Measurements from ENCODE around the gene NPPC.

Gene NPPC

GRCh38 chr2:231902598-231902997 lies 23.6 kb downstream of the NPPC start:
- no CpG with 5 or more reads among the region's 5 CpGs for WGBS (ENCODE audit: extremely low coverage, insufficient coverage, insufficient read length)
- H3K79me2 ChIP-seq (ENCODE audit: control insufficient read depth, insufficient read depth, low read length, poor library complexity), result no peaks in the 10 kb centered on the region

GRCh38 chr2:231900972-231901371 lies 25.2 kb downstream of the NPPC start:
- H4K12ac ChIP-seq (ENCODE audit: low read depth, low read length), result no peak overlapping the region
- H4K91ac ChIP-seq (ENCODE audit: low read depth, low read length), result no peak overlapping the region
- no peak overlapping the region for H3K9ac ChIP-seq (ENCODE audit: low read length)
- no peak overlapping the region for H2AK5ac ChIP-seq (ENCODE audit: low read length)
- H3K79me1 ChIP-seq (ENCODE audit: low read length), result no peaks in the 10 kb centered on the region
- H3K27me3 ChIP-seq (ENCODE audit: insufficient read depth, low read length), result no peaks in the 10 kb centered on the region
- no peak overlapping the region for H2AFZ ChIP-seq (ENCODE audit: insufficient read depth, low read length, poor library complexity)
- no peaks in the 10 kb centered on the region for H3K9me3 ChIP-seq (ENCODE audit: insufficient read depth, low read depth, low read length)
- DNase-seq, result no peak
- H2BK5ac ChIP-seq (ENCODE audit: low read depth, low read length, poor library complexity), result no peak overlapping the region
- H3K4me3 ChIP-seq (ENCODE audit: low read depth, low read length), result no peak overlapping the region
- no peak overlapping the region for H2BK12ac ChIP-seq (ENCODE audit: low read length)
- no peak overlapping the region for H4K8ac ChIP-seq (ENCODE audit: low read depth, low read length)
- no peak overlapping the region for H3K14ac ChIP-seq (ENCODE audit: low read length)
- no peak overlapping the region for H3K4ac ChIP-seq (ENCODE audit: low read depth, low read length)
- no peak overlapping the region for H3K4me2 ChIP-seq (ENCODE audit: low read length)
- peaks cover 0 to 1% of the 10 kb centered on the region in 2 experiments for H3K4me1 ChIP-seq (ENCODE audit: control insufficient read depth in 1 of 2, insufficient read depth in 2 of 2, low read length in 2 of 2)
- no peaks in the 10 kb centered on the region for H3K79me2 ChIP-seq (ENCODE audit: control insufficient read depth, insufficient read depth, low read length, poor library complexity)
- H3K23ac ChIP-seq (ENCODE audit: low read length), result no peak overlapping the region
- no peaks in the 10 kb centered on the region for H3K36me3 ChIP-seq (ENCODE audit: control insufficient read depth in 1 of 2, insufficient read depth in 2 of 2, low read length in 2 of 2)
- no peak overlapping the region for H3K18ac ChIP-seq (ENCODE audit: low read length)
- H2BK120ac ChIP-seq (ENCODE audit: insufficient read depth, low read length, poor library complexity), result no peak overlapping the region
- H3K27ac ChIP-seq (ENCODE audit: low read depth, low read length), result no peak overlapping the region
- no CpG with 5 or more reads among the region's 5 CpGs for WGBS (ENCODE audit: extremely low coverage, insufficient coverage, insufficient read length)

More at GRCh38 chr2:231902598-231902997, 23.6 kb downstream of the NPPC start:
- no peaks in the 10 kb centered on the region for H3K79me1 ChIP-seq (ENCODE audit: low read length)
- no peak overlapping the region for H3K9ac ChIP-seq (ENCODE audit: low read length)
- H4K12ac ChIP-seq (ENCODE audit: low read depth, low read length), result no peak overlapping the region
- H4K8ac ChIP-seq (ENCODE audit: low read depth, low read length), result no peak overlapping the region
- no peaks in the 10 kb centered on the region for H3K36me3 ChIP-seq (ENCODE audit: control insufficient read depth in 1 of 2, insufficient read depth in 2 of 2, low read length in 2 of 2)
- H2BK120ac ChIP-seq (ENCODE audit: insufficient read depth, low read length, poor library complexity), result no peak overlapping the region
- no peak overlapping the region for H3K27ac ChIP-seq (ENCODE audit: low read depth, low read length)
- no peak overlapping the region for H3K14ac ChIP-seq (ENCODE audit: low read length)
- H2AFZ ChIP-seq (ENCODE audit: insufficient read depth, low read length, poor library complexity), result no peak overlapping the region
- no peak overlapping the region for H2AK5ac ChIP-seq (ENCODE audit: low read length)
- no peak overlapping the region for H2BK12ac ChIP-seq (ENCODE audit: low read length)
- H3K4me3 ChIP-seq (ENCODE audit: low read depth, low read length), result no peak overlapping the region
- no peaks in the 10 kb centered on the region for H3K27me3 ChIP-seq (ENCODE audit: insufficient read depth, low read length)
- H3K9me3 ChIP-seq (ENCODE audit: insufficient read depth, low read depth, low read length), result no peaks in the 10 kb centered on the region
- no peak overlapping the region for H3K18ac ChIP-seq (ENCODE audit: low read length)
- H3K4ac ChIP-seq (ENCODE audit: low read depth, low read length), result no peak overlapping the region
- H3K23ac ChIP-seq (ENCODE audit: low read length), result no peak overlapping the region
- no peak overlapping the region for H3K4me2 ChIP-seq (ENCODE audit: low read length)
- no peak overlapping the region for H4K91ac ChIP-seq (ENCODE audit: low read depth, low read length)
- no peak overlapping the region for H2BK5ac ChIP-seq (ENCODE audit: low read depth, low read length, poor library complexity)
- peaks cover 0 to 2% of the 10 kb centered on the region in 2 experiments for H3K4me1 ChIP-seq (ENCODE audit: control insufficient read depth in 1 of 2, insufficient read depth in 2 of 2, low read length in 2 of 2)
- no peak for DNase-seq

GRCh38 chr2:231900486-231900942 lies 25.7 kb downstream of the NPPC start:
- H4K12ac ChIP-seq (ENCODE audit: low read depth, low read length), result no peak overlapping the region
- H3K14ac ChIP-seq (ENCODE audit: low read length), result no peak overlapping the region
- no CpG with 5 or more reads among the region's 22 CpGs for WGBS (ENCODE audit: extremely low coverage, insufficient coverage, insufficient read length)
- H2BK12ac ChIP-seq (ENCODE audit: low read length), result no peak overlapping the region
- no peak overlapping the region for H3K23ac ChIP-seq (ENCODE audit: low read length)
- no peak overlapping the region for H4K91ac ChIP-seq (ENCODE audit: low read depth, low read length)
- no peak overlapping the region for H3K4me2 ChIP-seq (ENCODE audit: low read length)
- no peak overlapping the region for H2BK5ac ChIP-seq (ENCODE audit: low read depth, low read length, poor library complexity)
- H3K4me1 ChIP-seq (ENCODE audit: control insufficient read depth in 1 of 2, insufficient read depth in 2 of 2, low read length in 2 of 2), result no peaks in the 10 kb centered on the region
- DNase-seq, result peak; percentile 85 to 94
- no peak overlapping the region for H2AK5ac ChIP-seq (ENCODE audit: low read length)
- no peaks in the 10 kb centered on the region for H3K36me3 ChIP-seq (ENCODE audit: control insufficient read depth in 1 of 2, insufficient read depth in 2 of 2, low read length in 2 of 2)
- H3K27ac ChIP-seq (ENCODE audit: low read depth, low read length), result no peak overlapping the region
- H2BK120ac ChIP-seq (ENCODE audit: insufficient read depth, low read length, poor library complexity), result no peak overlapping the region
- H2AFZ ChIP-seq (ENCODE audit: insufficient read depth, low read length, poor library complexity), result no peak overlapping the region
- H3K79me1 ChIP-seq (ENCODE audit: low read length), result no peaks in the 10 kb centered on the region
- H3K27me3 ChIP-seq (ENCODE audit: insufficient read depth, low read length), result no peaks in the 10 kb centered on the region
- H3K18ac ChIP-seq (ENCODE audit: low read length), result no peak overlapping the region
- no peak overlapping the region for H3K9ac ChIP-seq (ENCODE audit: low read length)
- no peaks in the 10 kb centered on the region for H3K9me3 ChIP-seq (ENCODE audit: insufficient read depth, low read depth, low read length)
- no peak overlapping the region for H4K8ac ChIP-seq (ENCODE audit: low read depth, low read length)
- no peak overlapping the region for H3K4ac ChIP-seq (ENCODE audit: low read depth, low read length)
- H3K79me2 ChIP-seq (ENCODE audit: control insufficient read depth, insufficient read depth, low read length, poor library complexity), result no peaks in the 10 kb centered on the region
- H3K4me3 ChIP-seq (ENCODE audit: low read depth, low read length), result no peak overlapping the region

GRCh38 chr2:231894566-231895380 lies 31.4 kb downstream of the NPPC start:
- H3K27me3 ChIP-seq (ENCODE audit: insufficient read depth, low read length), result no peaks in the 10 kb centered on the region
- H3K14ac ChIP-seq (ENCODE audit: low read length), result no peak overlapping the region

More at GRCh38 chr2:231894566-231895380, 31.4 kb downstream of the NPPC start:
- no peaks in the 10 kb centered on the region for H3K79me1 ChIP-seq (ENCODE audit: low read length)
- H3K23ac ChIP-seq (ENCODE audit: low read length), result no peak overlapping the region
- H3K4ac ChIP-seq (ENCODE audit: low read depth, low read length), result no peak overlapping the region
- H2AFZ ChIP-seq (ENCODE audit: insufficient read depth, low read length, poor library complexity), result no peak overlapping the region
- no peak overlapping the region for H4K12ac ChIP-seq (ENCODE audit: low read depth, low read length)
- H3K18ac ChIP-seq (ENCODE audit: low read length), result no peak overlapping the region
- no peak overlapping the region for H3K4me3 ChIP-seq (ENCODE audit: low read depth, low read length)
- H2BK120ac ChIP-seq (ENCODE audit: insufficient read depth, low read length, poor library complexity), result no peak overlapping the region
- no peak overlapping the region for H3K9ac ChIP-seq (ENCODE audit: low read length)
- no peak overlapping the region for H2BK5ac ChIP-seq (ENCODE audit: low read depth, low read length, poor library complexity)
- no peak overlapping the region for H3K27ac ChIP-seq (ENCODE audit: low read depth, low read length)
- no peak overlapping the region for H2BK12ac ChIP-seq (ENCODE audit: low read length)
- no peak overlapping the region for H4K91ac ChIP-seq (ENCODE audit: low read depth, low read length)
- H3K79me2 ChIP-seq (ENCODE audit: control insufficient read depth, insufficient read depth, low read length, poor library complexity), result no peaks in the 10 kb centered on the region
- no peak overlapping the region for H3K4me2 ChIP-seq (ENCODE audit: low read length)
- no peaks in the 10 kb centered on the region for H3K4me1 ChIP-seq (ENCODE audit: control insufficient read depth in 1 of 2, insufficient read depth in 2 of 2, low read length in 2 of 2)
- H2AK5ac ChIP-seq (ENCODE audit: low read length), result no peak overlapping the region
- WGBS (ENCODE audit: extremely low coverage, insufficient coverage, insufficient read length), result no CpG with 5 or more reads among the region's 15 CpGs
- DNase-seq, result no peak
- peaks cover 2% of the 10 kb centered on the region for H3K9me3 ChIP-seq (ENCODE audit: insufficient read depth, low read depth, low read length)
- H4K8ac ChIP-seq (ENCODE audit: low read depth, low read length), result no peak overlapping the region
- no peaks in the 10 kb centered on the region for H3K36me3 ChIP-seq (ENCODE audit: control insufficient read depth in 1 of 2, insufficient read depth in 2 of 2, low read length in 2 of 2)

All from trophoblast cell (in vitro differentiated cells and primary cell).